Amniotic epithelial cell (primary cell): Measurements from ENCODE around the gene SUPT20H.
A peak's percentile ranks its signal among the peaks of the same experiment; 100 is the strongest.
"Not testable (repeated sequence)": the region's sequence is repeated elsewhere in the genome, so short reads cannot be mapped to it uniquely, and the experiment has no call there.

ENCODE experiments used
- DNase-seq: peaks from one replicate; pipeline ENCODE4 v3.0.0-alpha.2; 2010; ENCODE audit warnings: low read depth

The SUPT20H gene

DNA sequence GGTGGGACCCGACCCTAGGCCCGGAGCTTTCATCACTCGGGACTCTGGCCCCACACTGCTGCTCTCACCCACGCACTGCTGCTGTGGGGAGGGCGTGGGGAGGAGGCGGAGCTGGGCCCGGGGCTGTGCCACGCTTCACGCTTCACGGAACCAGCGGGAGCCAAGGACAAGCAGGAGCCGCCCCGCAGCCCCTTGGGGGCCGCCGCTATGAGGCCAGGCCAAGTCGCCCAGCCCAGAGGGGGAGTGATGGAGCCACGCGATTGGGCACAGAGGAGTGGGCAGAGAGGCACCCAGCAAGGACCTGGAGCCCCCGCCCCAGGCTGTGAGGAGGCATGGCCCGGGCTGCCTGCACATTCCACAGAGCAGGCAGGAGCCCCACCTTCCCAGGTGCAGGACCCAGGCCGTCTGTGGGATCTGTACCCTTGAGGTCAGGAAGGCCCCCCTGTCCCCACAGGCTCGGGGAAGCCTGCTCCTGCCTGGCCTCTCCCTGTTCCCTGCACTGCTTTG lies 10.2 kb upstream of the SUPT20H start:
- DNase-seq = no peak

GRCh38 chr13:37068962-37069361 lies 9.5 kb upstream of the SUPT20H start:
- DNase-seq = peak; percentile 24

DNA sequence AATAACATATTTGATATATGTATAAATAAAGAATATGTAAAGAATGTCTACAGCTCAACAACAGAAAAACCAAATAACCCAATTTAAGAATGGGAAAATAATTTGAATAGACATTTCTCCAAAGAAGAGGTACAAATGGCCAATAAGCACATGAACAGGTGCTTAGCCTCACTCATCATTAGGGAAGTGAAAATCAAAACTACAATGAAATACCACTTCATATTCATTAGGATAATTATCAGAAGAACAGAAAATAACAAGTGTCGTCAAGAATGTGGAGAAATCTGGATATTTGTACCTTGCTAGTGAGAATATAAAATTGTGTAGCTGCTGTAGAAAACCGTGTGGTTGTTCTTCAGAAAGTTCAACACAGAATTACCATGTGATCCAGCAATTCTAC lies 8.4 kb upstream of the SUPT20H start:
- DNase-seq = no peak

DNA sequence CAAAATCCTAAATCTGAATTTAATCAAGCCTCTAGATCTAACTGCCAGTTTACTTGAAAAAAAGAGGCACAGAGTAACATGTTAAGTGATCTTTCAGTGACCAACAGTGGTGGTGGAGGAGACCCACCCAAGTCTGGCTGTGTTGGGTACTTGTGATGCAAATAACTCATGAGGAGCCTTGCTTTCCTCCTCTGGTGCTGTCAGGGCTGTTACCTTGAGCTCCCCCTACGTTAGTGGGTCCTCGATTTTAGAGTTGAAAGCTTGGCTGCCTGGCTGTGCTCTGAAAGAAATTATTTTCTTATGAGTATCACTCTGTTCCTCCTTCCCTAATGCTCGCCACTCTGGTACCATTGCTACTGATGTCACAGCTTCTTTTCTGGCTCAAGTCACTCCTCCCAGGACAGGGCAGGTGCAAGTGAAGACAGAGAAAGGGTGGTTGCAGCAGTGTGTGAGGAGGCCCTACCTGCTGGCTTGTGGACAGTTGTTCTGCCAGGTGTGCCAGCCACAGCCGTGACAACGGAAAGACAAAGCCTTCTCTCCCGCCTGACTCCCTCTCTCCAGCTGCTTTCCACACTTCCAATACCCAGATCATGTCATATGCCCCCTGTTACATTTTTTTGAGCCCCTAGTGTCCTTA lies 6.5 kb upstream of the SUPT20H start:
- DNase-seq = no peak

- no peak for DNase-seq
Observed at GRCh38 chr13:37059848-37060192, 332 bp upstream of the SUPT20H start.

DNA sequence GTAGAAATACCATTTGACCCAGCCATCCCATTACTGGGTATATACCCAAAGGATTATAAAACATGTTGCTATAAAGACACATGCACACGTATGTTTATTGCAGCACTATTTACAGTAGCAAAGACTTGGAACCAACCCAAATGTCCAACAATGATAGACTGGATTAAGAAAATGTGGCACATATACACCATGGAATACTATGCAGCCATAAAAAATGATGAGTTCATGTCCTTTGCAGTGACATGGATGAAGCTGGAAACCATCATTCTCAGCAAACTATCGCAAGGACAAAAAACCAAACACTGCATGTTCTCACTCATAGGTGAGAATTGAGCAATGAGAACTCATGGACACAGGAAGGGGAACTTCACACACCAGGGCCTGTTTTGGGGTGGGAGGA lies 3.3 kb downstream of the SUPT20H start:
- DNase-seq = not testable (repeated sequence)

GRCh38 chr13:37053111-37053510 lies 6.4 kb downstream of the SUPT20H start:
- DNase-seq = not testable (repeated sequence)

DNA sequence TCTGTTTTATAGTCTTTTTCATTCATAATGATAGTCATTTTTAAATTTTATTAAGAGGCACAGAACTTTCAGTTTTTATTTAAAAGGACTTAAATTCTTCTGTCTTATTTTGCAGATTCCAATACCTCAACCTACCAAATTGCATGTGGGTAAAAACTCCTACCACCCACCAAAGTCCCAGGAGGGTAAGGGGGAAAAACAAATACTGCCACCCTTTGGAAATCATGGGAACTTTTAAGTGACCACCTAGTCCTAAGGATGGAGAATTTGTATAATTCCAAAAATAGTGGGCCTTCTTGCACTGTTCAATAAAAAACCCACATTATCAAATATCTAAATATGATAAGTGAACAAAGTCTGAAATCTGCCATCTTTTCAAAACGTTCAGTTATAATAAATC lies 9.7 kb downstream of the SUPT20H start:
- DNase-seq = no peak

- no peak for DNase-seq
Observed at GRCh38 chr13:37047846-37048245, 11.6 kb downstream of the SUPT20H start.

- no peak for DNase-seq
Observed at GRCh38 chr13:37047032-37047431, 12.5 kb downstream of the SUPT20H start.

- no peak for DNase-seq
Observed at GRCh38 chr13:37046062-37046461, 13.4 kb downstream of the SUPT20H start.

- DNase-seq = no peak
Observed at GRCh38 chr13:37040789-37041188, 18.7 kb downstream of the SUPT20H start.

GRCh38 chr13:37039896-37040295 lies 19.6 kb downstream of the SUPT20H start:
- DNase-seq = no peak

DNA sequence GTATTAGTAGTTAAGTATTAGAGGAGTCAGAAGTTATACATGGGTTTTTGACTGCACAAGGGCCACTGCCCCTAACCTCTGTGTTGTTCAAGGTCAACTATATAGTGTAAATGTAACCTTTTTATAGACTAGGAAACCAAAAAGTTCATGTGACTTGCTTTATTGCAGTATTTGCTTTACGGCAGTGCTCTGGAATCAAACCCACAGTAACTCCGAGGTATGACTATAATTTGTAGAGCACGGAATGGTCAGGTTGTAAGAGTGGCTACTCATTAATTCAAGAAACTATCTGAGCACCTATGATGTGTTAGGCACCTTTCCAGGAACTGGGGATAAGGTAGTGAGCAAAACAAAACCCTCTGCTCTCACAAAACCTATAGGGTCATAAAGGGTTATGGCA lies 22.2 kb downstream of the SUPT20H start:
- no peak for DNase-seq

DNA sequence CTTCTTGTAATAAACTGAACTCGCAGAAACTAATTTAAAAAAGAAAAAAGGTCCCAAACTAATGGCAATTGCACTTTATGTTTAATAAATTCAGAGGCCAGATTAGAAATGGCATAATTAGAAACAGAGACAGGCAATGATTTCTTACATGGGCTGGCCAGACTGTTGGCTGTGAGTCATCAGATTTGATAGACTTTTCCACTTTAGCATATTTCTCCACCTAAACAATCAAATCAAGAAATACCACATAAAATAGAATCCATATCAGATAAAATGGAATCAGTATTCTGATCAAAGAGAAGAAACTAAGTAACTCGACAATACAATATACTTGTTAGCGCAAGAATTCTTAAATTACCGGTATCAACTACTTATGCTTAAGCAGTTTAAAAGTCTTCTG lies 29.9 kb downstream of the SUPT20H start:
- peak; percentile 21 for DNase-seq

DNA sequence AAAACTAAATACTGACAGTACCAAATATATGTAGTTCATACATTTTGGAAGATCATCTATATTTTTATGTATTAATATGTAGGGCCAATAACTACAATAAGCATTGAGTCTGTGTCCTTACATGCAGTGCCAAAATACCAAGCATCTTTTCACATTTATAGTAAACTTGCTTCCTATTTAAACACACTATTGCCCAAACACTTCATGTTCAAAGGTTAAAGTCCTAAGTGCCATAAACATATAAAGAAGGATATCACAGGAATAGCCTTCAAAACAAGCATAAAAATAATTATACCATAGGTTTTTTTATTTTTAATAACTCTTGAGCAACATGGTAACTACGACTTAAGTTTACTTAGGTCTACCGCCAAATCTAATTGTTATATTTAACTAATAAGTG lies 31.8 kb downstream of the SUPT20H start:
- DNase-seq = no peak

GRCh38 chr13:37026771-37027170 lies 32.7 kb downstream of the SUPT20H start:
- DNase-seq = no peak

DNA sequence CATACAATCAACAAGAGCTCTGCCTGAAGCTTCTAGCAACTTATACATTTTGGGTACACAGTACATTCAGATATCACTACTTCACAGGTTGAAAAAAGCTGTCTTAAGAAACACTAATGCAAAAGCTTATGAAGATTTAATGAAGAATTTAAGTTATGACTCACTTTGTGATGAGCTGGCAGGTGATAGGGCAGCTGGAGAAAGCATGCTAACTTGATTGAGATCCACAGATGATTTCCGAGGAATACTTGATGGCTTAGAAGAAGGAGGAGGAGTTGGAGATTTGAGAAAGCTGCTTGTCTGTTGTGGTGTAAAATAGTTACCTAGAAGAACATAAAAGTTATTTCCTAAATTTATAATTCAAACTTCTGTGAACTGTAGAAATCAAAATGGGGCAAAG lies 35.6 kb downstream of the SUPT20H start:
- DNase-seq = peak; percentile 81

- DNase-seq = peak; percentile 16
Observed at GRCh38 chr13:37014609-37015008, 44.9 kb downstream of the SUPT20H start.

DNA sequence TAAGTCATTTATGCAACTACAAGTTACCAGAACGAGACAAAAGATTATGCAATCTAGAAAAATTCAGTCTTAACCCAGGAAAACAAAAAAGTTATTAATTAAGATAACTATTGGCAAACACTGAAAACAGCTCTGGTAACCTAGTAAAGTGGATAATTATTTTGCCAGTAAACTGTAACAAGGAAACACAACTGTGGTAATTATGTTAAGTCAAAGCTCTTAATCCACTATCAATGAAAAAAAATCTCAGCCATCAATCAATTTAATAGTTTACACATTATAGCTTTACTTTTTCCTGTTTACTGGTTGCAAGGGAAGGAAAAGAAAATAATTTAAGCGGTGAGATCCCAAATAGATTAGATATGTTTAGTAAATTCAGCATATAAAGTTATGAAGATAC lies 47.7 kb downstream of the SUPT20H start:
- no peak for DNase-seq

- DNase-seq = no peak
Observed at GRCh38 chr13:37011002-37011401, 48.5 kb downstream of the SUPT20H start.

- no peak for DNase-seq
Observed at GRCh38 chr13:37010424-37010823, 49.1 kb downstream of the SUPT20H start.

- no peak for DNase-seq
Observed at GRCh38 chr13:37009692-37010091, 49.8 kb downstream of the SUPT20H start.

DNA sequence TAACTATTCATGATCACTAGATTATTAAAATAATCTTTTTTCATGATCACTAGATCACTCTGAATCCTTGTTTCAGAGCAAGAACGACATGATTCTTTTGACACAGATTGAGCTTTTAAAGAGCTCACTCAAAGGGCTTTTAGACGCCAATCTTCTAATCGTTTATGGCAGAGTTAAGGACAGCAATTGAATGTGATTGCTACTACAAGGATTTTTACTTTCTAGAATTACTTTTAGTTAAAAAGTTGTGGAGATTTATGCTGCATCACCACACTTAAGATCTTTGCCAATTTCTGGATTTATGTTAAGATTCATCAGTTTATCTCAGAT lies 57.6 kb downstream of the SUPT20H start:
- no peak for DNase-seq
